ENCODE data around the gene VAPB. TPM values are rescaled to one million over a fixed set of nuclear protein-coding genes. Genes with fewer than 3 reads are reported as not detected.
A peak's percentile ranks its signal among the peaks of the same experiment; 100 is the strongest.

The VAPB gene
- total and polyA plus RNA-seq, 10 of the 15 experiments (the other 5 are each of a cell fraction or from before 2014, with no cell fraction given): 3.2 to 28.6 (median 20.5) TPM

- no peak for TF ChIP-seq REST (IDR thresholded peaks at IDR 0.05; ENCODE audit: low read depth, low read length)
- no peak for TF ChIP-seq KDM1A (IDR thresholded peaks at IDR 0.05; ENCODE audit: borderline replicate concordance)
- no peak for TF ChIP-seq ZNF622 (IDR thresholded peaks at IDR 0.05)
- TF ChIP-seq RBBP5 (conservative IDR thresholded peaks at IDR 0.05): no peak
- TF ChIP-seq GATAD2B (conservative IDR thresholded peaks at IDR 0.05; ENCODE audit: low read depth): peak; percentile 56; the same call in 1 of the 2 replicates
- TF ChIP-seq ZNF24 (IDR thresholded peaks at IDR 0.05): 0 out of 2 replicates have a peak, but pooled peaks have one; percentile 40
- no peak for TF ChIP-seq POLR2AphosphoS2 (IDR thresholded peaks at IDR 0.05; ENCODE audit: low read depth, low read length)
- peak; percentile 99 for TF ChIP-seq DPF2 (IDR thresholded peaks at IDR 0.05)
- TF ChIP-seq SP1 (IDR thresholded peaks at IDR 0.05; ENCODE audit: low read depth, low read length): peak; percentile 61
- no peak for TF ChIP-seq IRF5 (IDR thresholded peaks at IDR 0.05; ENCODE audit: borderline replicate concordance)
- peak; percentile 94 for TF ChIP-seq BCL11A (IDR thresholded peaks at IDR 0.05; ENCODE audit: low read depth, low read length)
- no peak for TF ChIP-seq ZSCAN29 (IDR thresholded peaks at IDR 0.05)
- TF ChIP-seq HCFC1 (IDR thresholded peaks at IDR 0.05; ENCODE audit: low read length): no peak
- peak; percentile 80; the same call in 1 of the 2 replicates for TF ChIP-seq MTA3 (IDR thresholded peaks at IDR 0.05; ENCODE audit: borderline replicate concordance, low read length)
- TF ChIP-seq KLF5 (IDR thresholded peaks at IDR 0.05; ENCODE audit: partially characterized antibody): no peak
- TF ChIP-seq TAF1 (IDR thresholded peaks at IDR 0.05; ENCODE audit: borderline replicate concordance, low read depth, low read length): no peak
- TF ChIP-seq MYC (IDR thresholded peaks at IDR 0.05; ENCODE audit: insufficient read depth, insufficient read length, insufficient replicate concordance, low read length, severe bottlenecking): no peak
- peak; percentile 77; the same call in 2 of the 3 replicates for TF ChIP-seq POU2F2 (IDR thresholded peaks at IDR 0.05; ENCODE audit: borderline replicate concordance, low read depth, low read length)
- TF ChIP-seq CEBPB (IDR thresholded peaks at IDR 0.05; ENCODE audit: borderline replicate concordance in 1 of 2, low read depth in 2 of 2, low read length in 2 of 2): no peak
- no peak for TF ChIP-seq RFX5 (IDR thresholded peaks at IDR 0.05; ENCODE audit: low read depth, low read length)
- TF ChIP-seq TCF3 (IDR thresholded peaks at IDR 0.05; ENCODE audit: borderline replicate concordance, insufficient read depth, low read depth, low read length): 0 out of 2 replicates have a peak, but pooled peaks have one; percentile 15
- no peak; the same call in none of the 2 replicates for TF ChIP-seq ZNF217 (IDR thresholded peaks at IDR 0.05)
- peak; percentile 97 for TF ChIP-seq RELB (IDR thresholded peaks at IDR 0.05; ENCODE audit: low read depth)
- peak; percentile 95 for TF ChIP-seq NFIC (IDR thresholded peaks at IDR 0.05; ENCODE audit: low read depth, low read length)
- peak; percentile 50 to 65; a peak in 2 of 4 replicates for TF ChIP-seq BHLHE40 (IDR thresholded peaks at IDR 0.05; ENCODE audit: borderline replicate concordance in 1 of 2, low read depth in 2 of 2, low read length in 1 of 2)
- TF ChIP-seq CHD2 (IDR thresholded peaks at IDR 0.05; ENCODE audit: borderline replicate concordance, low read depth, low read length): peak; percentile 73; the same call in 1 of the 2 replicates
Measured at GRCh38 chr20:58458342-58459057, 69.5 kb downstream of the VAPB start (continued).
